HUDEP-2 (cell line): ENCODE data around the gene TMEM54.

Source experiments
- DNase-seq, 76 experiments: peaks; one replicate each; lab custom pipeline; 2025; ENCODE audit not compliant: unreplicated experiment in 76 of 76; lab: John Stamatoyannopoulos, UW

TMEM54 gene

GRCh38 chr1:32883338-32884031, 17.7 kb downstream of the TMEM54 start:
- DNase-seq = no peak

DNA sequence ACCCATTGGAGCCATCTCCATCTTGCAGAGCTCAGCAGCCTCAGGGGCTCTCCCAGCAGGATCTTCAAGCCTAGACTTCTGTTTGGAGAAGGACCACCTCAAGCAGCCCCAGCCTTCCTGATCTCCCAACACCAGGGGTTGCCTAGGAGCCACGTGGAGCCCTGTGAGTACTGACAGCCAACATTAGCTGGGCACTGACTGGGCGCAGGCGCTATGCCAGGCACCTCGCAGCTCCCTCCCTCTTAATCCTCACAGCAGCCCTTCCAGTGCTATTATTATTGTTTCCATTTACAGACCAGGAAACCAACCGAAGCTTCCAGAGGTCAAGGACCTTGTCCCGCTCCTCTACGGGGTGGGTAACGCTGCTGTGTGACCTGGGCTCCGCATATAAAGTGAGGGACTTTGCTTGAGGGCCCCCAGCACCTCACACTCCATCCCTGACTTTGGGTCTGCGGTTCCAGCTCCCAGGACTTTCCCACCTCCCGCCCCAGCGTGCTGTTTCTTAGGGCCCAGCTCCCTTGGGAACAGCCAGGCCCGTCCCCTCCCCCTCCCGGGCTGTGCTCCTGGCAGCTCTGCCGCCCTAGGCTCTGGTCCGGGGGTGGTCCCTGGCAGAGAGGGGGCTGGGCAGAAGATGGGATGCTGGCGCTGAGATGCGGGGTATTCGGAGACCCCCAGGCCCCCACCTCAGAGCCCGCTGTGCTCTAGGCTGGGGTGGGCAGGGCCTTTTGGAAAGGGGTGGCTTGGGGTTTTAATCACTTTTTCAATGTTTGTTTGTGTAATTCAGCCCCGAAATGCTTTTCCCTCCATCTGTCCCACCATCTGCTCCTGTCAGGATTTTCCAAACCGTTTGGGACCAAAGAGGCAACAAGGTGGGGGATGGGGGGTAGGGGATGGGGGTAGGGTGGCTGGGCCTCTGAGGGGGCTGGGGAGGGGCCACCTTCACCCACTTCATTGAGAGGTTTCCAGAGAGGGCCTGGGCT, 19.0 kb downstream of the TMEM54 start:
- no peak for DNase-seq

DNA sequence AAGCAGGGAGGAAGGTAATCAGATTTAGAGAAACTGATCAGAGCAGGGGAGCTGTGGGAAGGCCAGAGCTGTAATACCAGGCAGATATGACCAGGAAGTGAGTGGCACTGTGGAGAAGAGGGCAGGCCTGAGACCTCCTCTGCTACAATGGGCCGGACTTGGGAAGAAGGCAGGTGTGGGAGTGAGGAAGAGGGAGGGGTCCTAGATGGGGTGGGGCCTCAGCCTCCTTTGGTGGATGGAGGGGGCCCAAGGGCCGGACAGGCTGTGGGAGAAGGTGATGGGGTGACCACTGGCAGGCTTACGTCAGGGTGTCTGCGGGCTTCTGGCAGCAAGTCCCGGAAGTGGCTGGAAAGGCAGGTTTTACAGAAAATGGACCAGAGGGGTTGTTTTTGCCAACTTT, 19.9 kb downstream of the TMEM54 start:
- no peak for DNase-seq

GRCh38 chr1:32878637-32879041, 22.6 kb downstream of the TMEM54 start:
- no peak for DNase-seq

- DNase-seq = no peak
Observed at GRCh38 chr1:32878183-32878582, 23.0 kb downstream of the TMEM54 start.

GRCh38 chr1:32877211-32878110, 23.7 kb downstream of the TMEM54 start:
- no peak for DNase-seq

- peak in 51 of 76 experiments; percentile 7 to 62 (median 40) for DNase-seq
Observed at GRCh38 chr1:32876341-32877210, 24.6 kb downstream of the TMEM54 start.

GRCh38 chr1:32874860-32875752, 26.1 kb downstream of the TMEM54 start:
- DNase-seq = no peak

- DNase-seq = no peak
Observed at GRCh38 chr1:32873484-32873883, 27.7 kb downstream of the TMEM54 start.

GRCh38 chr1:32872192-32872460, 29.1 kb downstream of the TMEM54 start:
- no peak for DNase-seq

DNA sequence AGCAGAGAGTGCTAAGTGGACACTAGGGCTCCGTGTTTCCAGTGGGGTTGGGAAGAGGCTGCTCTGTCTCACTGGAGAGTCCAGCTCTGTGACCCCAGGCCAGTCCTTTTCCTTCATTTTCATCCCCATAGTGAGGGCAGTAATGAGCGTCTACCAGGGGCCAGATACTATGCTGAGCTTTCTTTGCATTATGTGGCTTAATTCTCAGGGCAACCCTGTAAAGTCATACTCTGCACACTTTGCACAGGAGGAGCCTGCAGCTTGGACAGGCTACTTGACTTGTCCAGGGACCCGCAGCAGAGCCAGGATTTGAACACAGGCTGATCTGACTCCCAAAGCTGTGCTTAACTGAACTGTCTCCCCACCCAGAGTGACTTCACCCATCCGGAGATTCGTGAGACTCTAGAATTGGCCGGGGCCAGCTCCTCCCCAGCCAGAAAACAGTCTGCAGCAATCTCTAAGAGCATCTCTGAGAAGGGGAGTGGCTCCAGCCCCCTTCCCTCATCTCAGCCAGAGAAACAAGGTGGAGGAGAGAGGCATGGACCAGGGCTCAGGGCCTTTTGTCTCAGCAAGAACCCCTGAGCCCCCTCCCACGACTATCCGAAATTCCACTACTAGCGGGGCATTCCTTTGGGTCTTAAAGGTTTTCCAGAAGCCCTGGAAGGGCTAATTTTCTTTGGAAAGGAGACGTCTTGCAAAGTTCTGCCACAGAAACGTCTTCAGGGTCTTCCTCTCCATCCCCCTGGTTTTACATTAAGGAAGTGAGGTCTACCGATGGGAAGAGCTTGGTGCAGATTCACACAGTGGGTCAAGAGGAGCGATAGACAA, 29.6 kb downstream of the TMEM54 start:
- DNase-seq = no peak

DNA sequence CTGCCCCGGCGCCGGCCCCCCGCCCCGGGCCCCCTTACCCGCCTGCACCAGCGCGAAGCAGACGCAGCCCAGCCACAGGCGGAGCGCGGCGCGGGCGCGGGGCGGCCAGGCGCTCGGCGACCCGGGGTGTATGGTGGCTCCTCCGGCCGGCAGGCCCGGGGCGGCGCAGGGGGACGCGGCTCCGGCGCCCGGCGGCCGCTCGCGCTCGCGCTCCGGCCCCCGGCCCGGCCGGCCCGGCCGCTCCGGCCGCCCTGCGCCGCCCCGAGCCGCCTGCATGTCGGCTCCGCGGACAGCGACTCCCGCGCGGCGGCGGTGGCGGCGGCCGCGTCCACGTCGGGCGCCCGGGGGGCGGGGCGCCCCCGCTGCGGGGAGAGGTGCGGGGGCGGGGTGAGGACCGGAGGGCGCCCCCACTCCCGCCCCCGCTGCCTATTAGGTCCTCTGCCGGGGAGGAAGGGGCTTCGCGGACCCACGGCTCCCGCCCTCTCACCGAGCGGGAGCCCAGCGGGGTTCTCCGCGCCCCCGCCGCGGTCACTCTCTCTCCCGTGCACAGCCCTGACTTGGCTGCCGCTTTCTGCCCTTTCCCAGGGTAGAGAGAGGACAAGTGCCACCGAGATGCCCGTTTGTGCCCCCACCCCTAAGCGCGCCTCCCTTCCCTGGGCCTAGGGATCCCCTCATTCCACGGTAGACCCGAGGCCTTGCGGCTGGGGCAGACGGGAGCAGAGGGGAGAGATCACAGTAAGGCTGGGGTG, 30.4 kb downstream of the TMEM54 start, which contains the start of gene FNDC5:
TSS of gene FNDC5 (minus strand) at position 298 of the 749 bp plus-strand sequence.
- peak in 2 of 76 experiments; percentile 5 to 14 for DNase-seq

GRCh38 chr1:32869923-32870614, 31.1 kb downstream of the TMEM54 start:
- no peak for DNase-seq

DNA sequence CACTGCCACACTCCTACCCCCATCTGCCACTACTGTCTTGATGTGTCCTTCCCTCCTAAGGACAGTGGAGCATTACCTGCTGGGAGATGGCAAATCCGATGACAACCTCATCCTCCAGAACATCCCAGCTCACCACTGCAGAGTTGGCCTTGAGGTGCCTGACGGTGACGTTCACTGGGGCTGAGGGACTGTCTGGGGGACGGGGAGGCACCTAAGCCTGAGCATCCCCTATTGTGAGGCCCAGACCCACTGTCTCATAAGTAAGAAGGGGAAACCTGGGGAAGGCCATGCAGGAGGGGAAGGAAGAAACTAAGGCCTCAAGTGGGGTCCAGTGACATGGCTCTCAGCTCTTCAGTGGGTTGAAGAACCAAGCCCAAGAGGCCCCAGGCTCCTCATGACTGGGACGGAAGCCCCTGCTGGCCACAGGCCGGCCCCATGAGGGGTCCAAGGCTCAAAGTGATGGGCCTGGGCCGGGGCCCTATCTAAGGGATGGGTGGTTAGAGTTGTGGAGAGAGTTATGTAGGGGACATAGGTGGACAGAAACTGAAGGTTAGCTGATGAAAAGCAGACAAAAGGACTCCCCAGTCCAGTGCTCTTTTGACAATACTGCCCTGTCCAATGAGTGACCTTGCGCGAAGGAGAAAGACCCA, 32.3 kb downstream of the TMEM54 start:
- DNase-seq = no peak

DNA sequence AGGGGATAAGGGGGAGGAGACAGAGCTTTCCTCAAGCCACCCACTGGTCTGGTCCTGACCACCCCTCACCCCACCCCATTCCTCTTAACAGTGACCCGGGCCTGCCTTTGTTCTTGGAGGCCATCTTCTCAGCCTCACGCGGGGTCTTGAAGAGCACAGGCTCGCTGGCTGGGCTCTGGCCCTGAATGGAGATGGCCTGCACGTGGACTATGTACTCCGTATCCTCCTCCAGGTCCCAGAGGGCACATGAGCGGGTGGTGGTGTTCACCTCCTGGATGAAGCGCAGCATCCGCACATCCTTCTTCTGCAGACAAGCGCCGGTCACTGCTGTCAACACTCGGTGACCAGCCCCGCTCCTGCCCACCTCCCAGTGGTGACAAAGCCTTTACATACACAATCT, 33.1 kb downstream of the TMEM54 start:
- no peak for DNase-seq

DNA sequence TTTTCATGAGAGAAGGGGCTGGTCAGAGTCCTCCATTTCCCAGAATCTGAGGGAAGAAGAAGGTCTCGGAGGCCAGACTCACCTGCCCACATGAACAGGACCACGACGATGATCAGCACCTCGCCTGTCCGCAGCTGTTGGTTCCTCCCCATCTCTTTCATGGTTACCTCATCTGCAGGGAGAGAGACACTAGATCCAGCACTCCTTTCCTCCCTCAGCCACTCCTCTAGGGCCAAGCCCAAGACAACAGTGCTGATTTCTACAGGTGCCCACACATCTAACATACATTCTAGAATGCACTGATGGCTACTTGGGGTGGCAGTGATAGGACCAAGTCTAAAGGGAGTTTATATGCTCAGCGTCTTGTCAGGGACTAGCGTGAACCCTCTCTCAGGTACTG, 33.5 kb downstream of the TMEM54 start:
- DNase-seq = no peak
